Activated naive CD8-positive, alpha-beta T cell treated with anti-CD3 and anti-CD28 coated beads, Interleukin-2, amount 50 U/mL, for 24 hours (primary cell): ENCODE data around the gene FOXP1.
A peak's percentile ranks its signal among the peaks of the same experiment; 100 is the strongest.
"Not testable (repeated sequence)": the region's sequence is repeated elsewhere in the genome, so short reads cannot be mapped to it uniquely, and the experiment has no call there.

Experiments used
- ATAC-seq: fragments of 150-1000 bp; cut with Tn5 transposase; one replicate; pipeline ENCODE4 v1.10.0; 2021
- DNase-seq: peaks from one replicate; pipeline ENCODE4 v3.0.0; 2021
- H3K27ac Mint-ChIP-seq: one replicate; pipeline ENCODE4 v1.8.0; 2021; ENCODE audit warnings: mild to moderate bottlenecking, mixed read lengths
- H3K27me3 Mint-ChIP-seq: one replicate; pipeline ENCODE4 v1.8.0; 2021; ENCODE audit warnings: mixed read lengths
- H3K36me3 Mint-ChIP-seq: one replicate; pipeline ENCODE4 v1.8.0; 2021; ENCODE audit warnings: low read depth, mixed read lengths
- H3K4me1 Mint-ChIP-seq: one replicate; pipeline ENCODE4 v1.8.0; 2021; ENCODE audit warnings: mixed read lengths
- H3K4me3 Mint-ChIP-seq: one replicate; pipeline ENCODE4 v1.8.0; 2021; ENCODE audit warnings: mild to moderate bottlenecking, moderate library complexity, mixed read lengths
- H3K9me3 Mint-ChIP-seq: one replicate; pipeline ENCODE4 v1.8.0; 2021; ENCODE audit warnings: mixed read lengths

The FOXP1 gene

GRCh38 chr3:70979983-70980645 lies 603.4 kb downstream of the FOXP1 start:
- Mint-ChIP-seq H3K36me3 (peaks cover 82% of the 10 kb centered on the region), H3K9me3 (no peaks in the 10 kb centered on the region), H3K4me1 (peaks cover 68% of the 10 kb centered on the region), H3K27ac (peak overlapping the region; percentile 82), H3K4me3 (peak overlapping the region; percentile 6), H3K27me3 (no peaks in the 10 kb centered on the region)
- no peak for DNase-seq
- peak; percentile 3 for ATAC-seq

- Mint-ChIP-seq H3K27ac (peak overlapping the region; percentile 60), H3K4me1 (peaks cover 61% of the 10 kb centered on the region), H3K36me3 (peaks cover 80% of the 10 kb centered on the region), H3K27me3 (no peaks in the 10 kb centered on the region), H3K9me3 (no peaks in the 10 kb centered on the region), H3K4me3 (no peak overlapping the region)
- no peak for ATAC-seq
- no peak for DNase-seq
Measured at GRCh38 chr3:70977712-70978111, 605.8 kb downstream of the FOXP1 start.

DNA sequence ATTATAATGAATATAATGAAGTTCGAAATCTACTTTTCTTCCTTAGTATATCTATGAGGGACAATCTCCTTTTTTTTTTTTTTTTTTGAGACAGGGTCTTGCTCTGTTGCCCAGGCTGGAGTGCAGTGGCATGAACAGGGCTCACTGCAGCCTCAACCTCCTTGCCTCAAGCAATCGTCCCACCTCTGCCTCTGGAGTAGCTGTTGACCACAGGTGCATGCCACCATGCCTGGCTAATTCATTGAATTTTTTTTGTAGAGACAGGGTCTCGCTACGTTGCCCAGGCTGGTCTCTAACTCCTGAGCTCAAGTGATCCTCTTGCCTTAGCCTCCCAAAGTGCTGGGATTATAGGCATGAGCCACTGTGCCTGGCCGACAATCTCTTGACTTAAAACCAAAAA lies 607.5 kb downstream of the FOXP1 start:
- H3K27ac Mint-ChIP-seq, DNase-seq: not testable (repeated sequence)
- H3K36me3 Mint-ChIP-seq = peaks cover 81% of the 10 kb centered on the region

DNA sequence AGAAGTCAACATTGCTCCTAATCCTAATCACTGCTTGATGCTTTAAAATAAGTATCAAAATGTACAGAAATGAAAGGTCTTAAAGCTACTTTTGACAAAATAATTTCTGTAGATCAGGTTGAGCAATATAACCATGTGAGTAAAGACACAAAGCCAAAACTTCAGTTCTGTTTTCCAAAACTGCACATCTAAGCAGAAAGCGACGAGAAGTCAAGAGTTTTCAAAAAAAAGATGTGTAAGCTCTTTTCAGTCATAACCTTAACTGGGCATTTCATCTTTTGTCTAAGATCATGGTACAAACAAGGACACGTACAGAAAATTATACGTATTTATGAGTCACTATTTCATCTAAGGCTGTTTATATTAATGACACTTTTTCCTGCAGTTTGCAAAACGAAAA lies 608.8 kb downstream of the FOXP1 start:
- H3K4me3 Mint-ChIP-seq = no peak overlapping the region
- H3K4me1 Mint-ChIP-seq = peaks cover 37% of the 10 kb centered on the region
- no peaks in the 10 kb centered on the region for H3K9me3 Mint-ChIP-seq
- no peaks in the 10 kb centered on the region for H3K27me3 Mint-ChIP-seq
- ATAC-seq (no peak), DNase-seq (no peak)
- H3K27ac Mint-ChIP-seq = no peak overlapping the region
- peaks cover 78% of the 10 kb centered on the region for H3K36me3 Mint-ChIP-seq

More for the DNA sequence above, 607.5 kb downstream of the FOXP1 start:
- H3K4me3 Mint-ChIP-seq, H3K9me3 Mint-ChIP-seq, ATAC-seq, H3K27me3 Mint-ChIP-seq: not testable (repeated sequence)
- H3K4me1 Mint-ChIP-seq = peaks cover 50% of the 10 kb centered on the region

DNA sequence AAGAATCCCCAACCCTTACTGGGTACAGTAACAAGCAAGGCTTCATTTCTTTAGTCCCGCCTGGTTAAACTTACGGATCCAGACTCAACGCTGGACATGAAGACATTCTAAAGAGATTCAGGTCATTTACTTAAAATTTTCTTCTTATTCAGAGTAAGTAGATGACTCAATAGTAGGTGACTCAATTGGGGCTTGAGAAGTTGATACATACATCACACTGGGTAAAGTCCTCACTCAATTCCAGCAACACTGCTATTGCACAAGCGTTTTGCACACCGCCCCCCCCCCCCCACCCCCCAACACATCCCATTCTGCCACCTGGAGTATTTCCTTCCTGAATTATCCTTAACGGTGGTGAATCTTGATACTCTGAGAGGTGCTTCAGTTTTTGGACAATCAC lies 610.0 kb downstream of the FOXP1 start:
- Mint-ChIP-seq H3K27me3 (no peaks in the 10 kb centered on the region), H3K4me1 (peaks cover 35% of the 10 kb centered on the region), H3K4me3 (no peak overlapping the region), H3K36me3 (peaks cover 78% of the 10 kb centered on the region), H3K9me3 (no peaks in the 10 kb centered on the region), H3K27ac (peak overlapping the region; percentile 77)
- ATAC-seq = no peak
- DNase-seq = no peak

DNA sequence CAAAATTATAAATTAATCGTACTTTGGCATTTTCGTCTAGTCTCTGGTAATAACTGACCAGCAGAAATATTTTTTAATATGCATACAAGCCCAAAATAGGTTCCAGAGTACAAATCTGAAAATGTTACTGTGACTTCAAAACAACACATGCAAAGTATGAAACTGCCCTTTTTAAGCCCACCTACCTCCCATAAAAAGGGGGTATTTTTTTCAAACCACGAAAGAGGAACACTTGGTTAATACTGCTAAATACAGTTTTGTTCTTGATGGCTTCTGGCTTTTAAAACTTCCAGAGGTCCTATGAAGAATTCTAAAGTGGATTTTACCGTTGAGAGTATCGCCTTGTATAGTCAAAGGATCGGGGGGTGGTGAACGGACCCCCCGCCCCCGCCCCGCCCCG lies 610.7 kb downstream of the FOXP1 start:
- Mint-ChIP-seq H3K27me3 (no peaks in the 10 kb centered on the region), H3K27ac (peak overlapping the region; percentile 77), H3K36me3 (peaks cover 81% of the 10 kb centered on the region), H3K9me3 (no peaks in the 10 kb centered on the region), H3K4me3 (no peak overlapping the region), H3K4me1 (peaks cover 34% of the 10 kb centered on the region)
- DNase-seq (no peak), ATAC-seq (no peak)

DNA sequence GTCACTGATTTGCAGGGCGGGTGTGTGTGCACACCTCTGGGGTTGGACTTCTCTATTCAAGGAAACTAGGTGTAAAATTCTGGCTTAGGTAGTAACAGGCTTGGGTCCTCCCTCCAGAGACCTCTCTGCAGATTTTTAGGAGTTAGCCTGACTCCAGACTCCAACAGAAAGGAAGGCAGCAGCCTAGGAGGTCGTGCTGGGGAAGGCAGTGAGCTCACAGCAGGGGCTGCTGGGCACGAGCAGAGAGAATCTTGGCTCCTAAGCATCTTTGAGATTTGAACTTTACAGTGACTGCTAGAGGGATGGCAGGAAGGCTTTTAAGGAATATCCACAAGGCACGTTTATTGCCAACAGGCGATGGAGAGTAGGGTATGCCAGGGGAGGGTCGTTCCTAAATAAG lies 612.6 kb downstream of the FOXP1 start:
- DNase-seq (no peak), ATAC-seq (no peak)
- Mint-ChIP-seq H3K27me3 (no peaks in the 10 kb centered on the region), H3K9me3 (no peaks in the 10 kb centered on the region), H3K4me1 (peaks cover 30% of the 10 kb centered on the region), H3K36me3 (peaks cover 79% of the 10 kb centered on the region), H3K27ac (peak overlapping the region; percentile 69), H3K4me3 (no peak overlapping the region)

- Mint-ChIP-seq H3K27me3 (no peaks in the 10 kb centered on the region), H3K9me3 (no peaks in the 10 kb centered on the region), H3K4me3 (no peak overlapping the region), H3K36me3 (peaks cover 81% of the 10 kb centered on the region), H3K4me1 (peaks cover 26% of the 10 kb centered on the region), H3K27ac (peak overlapping the region; percentile 60)
- ATAC-seq (no peak), DNase-seq (no peak)
Measured at GRCh38 chr3:70970171-70970570, 613.4 kb downstream of the FOXP1 start.

DNA sequence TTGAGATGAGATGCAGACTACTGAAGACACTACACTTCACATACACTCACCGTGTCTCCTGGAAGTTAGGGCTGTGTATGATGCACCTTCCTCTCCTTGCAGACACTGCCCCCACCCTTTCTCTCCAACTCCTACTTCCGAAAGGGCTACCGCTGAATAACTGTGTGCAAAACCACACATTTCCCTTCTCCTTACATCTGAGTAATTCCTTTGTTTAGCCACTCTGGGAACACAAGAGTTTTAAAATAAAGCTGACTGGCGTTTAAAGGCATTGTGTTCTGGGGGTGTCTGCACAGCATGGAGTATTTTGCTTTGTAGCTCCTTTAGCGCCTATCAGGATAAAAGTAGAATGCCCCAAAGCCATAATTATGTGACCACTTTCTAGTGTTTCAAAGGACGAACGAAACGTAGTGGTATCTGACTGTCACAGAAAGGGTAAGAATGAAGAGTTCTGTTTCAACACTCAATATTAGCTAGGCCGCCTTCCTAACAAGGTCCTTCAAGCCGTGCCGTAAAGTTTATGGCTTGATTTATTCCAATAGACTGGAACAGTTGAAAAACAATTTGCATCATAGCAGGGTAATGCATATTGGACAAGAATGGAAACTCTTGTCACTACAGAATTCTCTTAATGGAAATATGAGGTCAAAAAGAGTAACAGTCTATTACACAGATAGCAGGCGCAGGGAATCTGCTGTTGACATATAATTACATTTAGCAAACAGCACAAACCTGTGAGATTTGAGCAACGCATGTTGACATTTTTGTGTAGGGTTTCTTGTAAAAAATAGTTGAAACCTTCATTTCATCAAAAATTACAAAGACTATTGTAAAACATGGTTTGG lies 619.9 kb downstream of the FOXP1 start:
- Mint-ChIP-seq H3K36me3 (peaks cover 83% of the 10 kb centered on the region), H3K9me3 (no peaks in the 10 kb centered on the region), H3K27me3 (no peaks in the 10 kb centered on the region), H3K27ac (peak overlapping the region; percentile 72), H3K4me3 (no peak overlapping the region), H3K4me1 (peaks cover 14% of the 10 kb centered on the region)
- no peak for ATAC-seq
- no peak for DNase-seq

DNA sequence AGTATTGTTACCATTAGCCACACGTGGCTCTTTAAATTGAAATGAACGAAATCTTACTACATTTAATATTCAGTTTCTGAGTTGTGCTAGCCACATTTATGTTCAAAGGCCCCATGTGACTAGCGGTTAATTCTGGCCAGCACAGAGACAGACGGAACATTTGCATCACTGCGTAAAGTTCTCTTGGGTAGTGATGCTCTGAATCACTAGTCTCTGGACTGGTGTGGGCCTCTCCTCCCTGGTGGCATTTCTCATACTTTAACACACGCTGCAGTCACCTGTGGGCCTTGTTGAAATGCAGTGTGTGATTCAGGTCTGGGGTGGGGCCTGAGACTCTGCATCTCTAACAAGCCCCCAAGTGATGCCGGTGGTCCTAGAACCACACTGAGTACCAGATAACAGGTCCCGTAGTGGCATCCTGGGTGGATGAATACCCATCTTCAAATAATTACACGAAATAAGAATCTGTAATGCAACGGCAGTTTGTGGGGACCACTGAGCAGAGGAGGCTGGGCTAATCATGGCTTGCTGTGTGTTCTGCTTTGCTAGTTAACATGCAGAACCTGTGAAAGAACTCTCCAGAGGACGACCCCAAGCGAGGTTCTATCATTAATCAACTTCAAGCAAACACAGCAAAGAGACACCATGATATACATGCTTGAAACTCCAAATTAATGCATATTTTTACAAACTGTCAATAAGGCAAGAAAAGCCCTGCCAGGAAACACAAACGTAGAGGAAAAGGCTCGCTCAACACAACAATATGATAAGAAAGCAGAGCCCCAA lies 623.8 kb downstream of the FOXP1 start:
- Mint-ChIP-seq H3K36me3 (peaks cover 76% of the 10 kb centered on the region), H3K27ac (peak overlapping the region; percentile 74), H3K27me3 (no peaks in the 10 kb centered on the region), H3K4me1 (peaks cover 18% of the 10 kb centered on the region), H3K9me3 (no peaks in the 10 kb centered on the region), H3K4me3 (no peak overlapping the region)
- ATAC-seq (peak; percentile 83), DNase-seq (no peak)

DNA sequence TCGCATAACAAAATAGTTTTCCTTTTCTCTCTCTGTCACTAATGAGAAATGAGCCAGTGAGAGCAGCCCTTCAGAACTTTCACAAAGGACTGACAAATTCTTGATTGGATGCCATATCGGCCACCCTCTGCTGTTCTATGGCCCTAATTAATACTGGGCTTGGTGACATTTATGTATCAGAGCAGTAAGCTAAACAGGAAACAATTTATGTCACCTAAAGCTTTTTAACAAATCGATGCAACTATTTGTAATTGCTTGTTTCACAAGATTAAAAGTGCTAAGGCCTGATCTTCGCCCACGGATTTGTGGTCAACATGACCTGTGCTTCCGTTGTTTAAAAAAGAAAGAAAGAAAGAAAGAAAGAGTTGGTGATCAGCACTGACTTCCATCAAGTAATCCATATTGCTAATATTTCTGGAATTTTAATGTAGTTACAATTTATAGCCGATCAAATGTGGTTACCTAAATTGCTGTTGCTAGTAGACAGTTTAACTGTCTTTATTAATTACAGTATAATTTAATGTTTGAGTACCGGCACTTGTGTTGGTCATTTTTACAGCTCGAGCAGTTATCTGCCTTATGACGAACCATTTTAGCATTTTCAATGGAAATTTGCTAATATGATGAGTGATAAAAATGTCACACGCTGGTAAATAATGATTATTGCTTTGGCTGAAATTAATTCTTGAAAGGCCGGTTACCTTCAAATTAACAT lies 631.3 kb downstream of the FOXP1 start:
- Mint-ChIP-seq H3K27me3 (peaks cover 1% of the 10 kb centered on the region), H3K9me3 (no peaks in the 10 kb centered on the region), H3K4me1 (peaks cover 8% of the 10 kb centered on the region), H3K36me3 (peaks cover 12% of the 10 kb centered on the region), H3K4me3 (no peak overlapping the region), H3K27ac (no peak overlapping the region)
- ATAC-seq (no peak), DNase-seq (no peak)

DNA sequence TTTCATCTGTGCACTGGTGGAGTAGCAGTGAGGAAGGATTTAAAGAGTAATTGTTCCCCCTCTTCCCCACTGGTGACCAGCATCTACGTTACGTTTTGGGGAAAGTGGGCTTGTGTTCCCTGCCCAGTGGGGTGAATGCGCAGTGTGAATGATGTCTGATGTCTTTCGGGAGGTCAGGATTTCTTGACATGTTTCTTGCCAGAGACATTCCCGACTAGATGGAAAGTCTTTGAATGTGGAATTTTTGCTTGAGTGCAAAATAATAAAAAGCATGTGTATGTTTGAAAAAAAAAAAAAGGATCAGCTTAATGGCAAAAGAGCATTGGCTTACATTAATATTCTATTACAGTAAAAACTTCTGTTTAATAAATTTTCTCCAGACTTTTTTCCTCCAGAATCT lies 632.2 kb downstream of the FOXP1 start:
- H3K36me3 Mint-ChIP-seq = peaks cover 7% of the 10 kb centered on the region
- no peak overlapping the region for H3K27ac Mint-ChIP-seq
- peaks cover 4% of the 10 kb centered on the region for H3K4me1 Mint-ChIP-seq
- H3K9me3 Mint-ChIP-seq = no peaks in the 10 kb centered on the region
- no peak overlapping the region for H3K4me3 Mint-ChIP-seq
- ATAC-seq = no peak
- peaks cover 5% of the 10 kb centered on the region for H3K27me3 Mint-ChIP-seq
- no peak for DNase-seq

- H3K9me3 Mint-ChIP-seq = no peaks in the 10 kb centered on the region
- peaks cover 3% of the 10 kb centered on the region for H3K4me1 Mint-ChIP-seq
- no peak for DNase-seq
- H3K27ac Mint-ChIP-seq = no peak overlapping the region
- no peaks in the 10 kb centered on the region for H3K36me3 Mint-ChIP-seq
- H3K4me3 Mint-ChIP-seq = no peak overlapping the region
- peaks cover 13% of the 10 kb centered on the region for H3K27me3 Mint-ChIP-seq
- ATAC-seq = no peak
Measured at GRCh38 chr3:70947579-70947978, 635.9 kb downstream of the FOXP1 start.

GRCh38 chr3:70943886-70944285 lies 639.6 kb downstream of the FOXP1 start:
- Mint-ChIP-seq H3K4me3 (no peak overlapping the region), H3K4me1 (no peaks in the 10 kb centered on the region), H3K9me3 (peaks cover 7% of the 10 kb centered on the region), H3K27me3 (peaks cover 24% of the 10 kb centered on the region), H3K36me3 (no peaks in the 10 kb centered on the region), H3K27ac (no peak overlapping the region)
- ATAC-seq = no peak
- DNase-seq = no peak
